Kidney (tissue), 14 donors: Measurements from ENCODE around the gene COL5A3. TPM values are rescaled to one million over a fixed set of nuclear protein-coding genes. Genes with fewer than 3 reads are reported as not detected.

Experiments used
- DNase-seq, 5 donors: peaks; one replicate each; pipeline ENCODE4 v3.0.0-alpha.2; 2013 to 2020
- FAIRE-seq: peaks from 2 replicates; lab custom pipeline; 2012; peaks lifted over from hg19 to GRCh38; lab: Jason Lieb, UNC
- H3K27ac ChIP-seq, 2 donors: one replicate each; pipeline ENCODE4 v1.7.0; 2013; ENCODE audit warnings: low read depth in 2 of 2, low read length in 2 of 2, inconsistent platforms in 1 of 2
- H3K27me3 ChIP-seq: one replicate; pipeline ENCODE4 v1.7.1; 2013; ENCODE audit warnings: low read length, inconsistent platforms; ENCODE audit not compliant: control insufficient read depth, insufficient read depth
- H3K36me3 ChIP-seq, 3 donors: one replicate each; pipeline versions ENCODE4 v1.7.0 to v1.7.1; 2013; ENCODE audit warnings: low read length in 3 of 3, control low read depth in 1 of 3, inconsistent platforms in 1 of 3; ENCODE audit not compliant: insufficient read depth in 3 of 3, control insufficient read depth in 2 of 3
- H3K4me1 ChIP-seq, 3 donors: one replicate each; pipeline versions ENCODE4 v1.7.0 to v1.7.1; 2013; ENCODE audit warnings: low read length in 3 of 3, inconsistent platforms in 1 of 3, low read depth in 1 of 3; ENCODE audit not compliant: control insufficient read depth in 2 of 3, insufficient read depth in 2 of 3
- H3K4me3 ChIP-seq, 3 donors: one replicate each; pipeline versions ENCODE4 v1.7.0 to v1.8.1; 2013; ENCODE audit warnings: low read length in 3 of 3, control low read depth in 1 of 3, inconsistent platforms in 1 of 3
- H3K9ac ChIP-seq, 3 donors: one replicate each; pipeline versions ENCODE4 v1.7.0 to v1.7.1; 2013; ENCODE audit warnings: low read length in 3 of 3, control low read depth in 1 of 3, inconsistent platforms in 1 of 3
- H3K9me3 ChIP-seq, 3 donors: one replicate each; pipeline versions ENCODE4 v1.7.0 to v1.7.1; 2013; ENCODE audit warnings: low read length in 3 of 3, control low read depth in 1 of 3, inconsistent platforms in 1 of 3; ENCODE audit not compliant: control insufficient read depth in 2 of 3, insufficient read depth in 1 of 3
- intact Hi-C: fragments of 100-400 bp; cut with DNase I; formaldehyde crosslinking; loops from one replicate; pipeline ENCODE4 v1.11.1; 2022
- polyA plus RNA-seq: library from polyadenylated mRNA; stranded (reverse); fragments of 350-450 nt; fragmentation: Illumina TruSeq; extraction: RNeasy Lipid Tissue Mini Kit (QIAGEN cat#74804); gene quantifications from one replicate; pipeline ENCODE4 v1.2.3, GENCODE V29; 2014; ENCODE audit warnings: low read depth, low replicate concordance; ENCODE audit not compliant: insufficient read depth
- total RNA-seq: library from RNA; stranded (reverse); fragmentation: NEBNext Ultra II Directional; extraction: Animal tissue kit (Norgen Biotek cat#: 25700); gene quantifications from one replicate; pipeline ENCODE4 v1.2.1, GENCODE V29; 2021
- TF ChIP-seq, protein P1 (sequence below): IDR thresholded peaks from 3 replicates; pipeline ENCODE4 v1.5.1; 2012; ENCODE audit warnings: mild to moderate bottlenecking, moderate library complexity, borderline replicate concordance; ENCODE audit not compliant: insufficient read depth; ENCODE audit errors: extremely low read depth
- donor health status: control.
- donor health status: control.
- donor health status: control.
- donor health status: control.
- donor health status: control.
- donor health status: DM: yes; HTN: yes; CAD: no.
- donor health status: Normal renal cell carcinoma (clear cell type).

COL5A3 gene
- total and polyA plus RNA-seq, 2 donors from 2014 or later = 0.97 to 5.1 TPM

DNA sequence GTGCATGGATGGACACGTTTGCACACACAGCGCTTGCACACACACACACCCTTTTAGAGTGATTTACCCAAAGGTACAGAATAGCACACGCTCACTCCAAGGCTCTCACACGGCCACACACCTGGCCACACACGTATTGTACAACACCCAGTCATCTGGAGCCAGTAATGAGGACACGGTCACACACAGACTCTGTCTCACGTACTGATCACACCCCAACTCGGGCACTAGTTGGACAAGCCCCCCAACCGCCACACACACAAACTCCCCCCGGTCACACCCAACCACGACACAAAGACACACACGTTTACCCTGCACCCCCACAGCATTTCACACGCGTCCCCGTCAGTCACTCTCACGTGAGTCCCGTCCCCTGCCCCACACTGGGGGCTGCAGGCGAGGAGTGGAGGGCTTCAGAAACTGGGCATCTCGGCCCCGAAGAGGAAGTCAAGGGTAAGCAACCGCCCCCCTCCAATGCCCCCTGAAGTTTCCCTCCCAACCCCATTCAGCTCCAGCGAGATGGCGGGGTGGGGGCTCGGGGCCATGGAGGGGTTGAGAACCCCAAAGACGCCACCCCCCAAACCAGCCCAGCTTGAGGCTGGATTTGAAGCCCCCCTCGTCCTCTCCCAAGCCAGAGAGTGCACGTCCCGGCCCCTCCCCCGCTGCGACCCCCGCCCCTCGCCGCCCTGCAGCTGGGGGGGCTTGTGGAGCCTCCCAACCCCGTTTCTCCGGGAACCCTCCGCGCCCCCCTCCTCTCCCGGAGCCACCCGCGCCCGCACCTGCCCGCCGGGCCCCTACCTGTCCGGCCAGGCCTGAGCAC, 74.6 kb downstream of the COL5A3 start:
- Histone ChIP-seq H3K27me3 (no peaks in the 10 kb centered on the region), H3K9me3 (no peaks in the 10 kb centered on the region), H3K4me1 (peaks cover 0 to 2% (median 0%) of the 10 kb centered on the region in 3 donors), H3K36me3 (no peaks in the 10 kb centered on the region), H3K9ac (no peak overlapping the region), H3K27ac (no peak overlapping the region), H3K4me3 (peak overlapping the region in 1 of 3 donors; percentile 55)
- FAIRE-seq (no peak), DNase-seq (peak; percentile 21 to 77 (median 29))
- intact Hi-C loops = loop anchor here (10.0 kb wide), 1 partner anchor 99 kb away; no protein-coding TSS in a partner anchor
- TF ChIP-seq, protein P1, sequence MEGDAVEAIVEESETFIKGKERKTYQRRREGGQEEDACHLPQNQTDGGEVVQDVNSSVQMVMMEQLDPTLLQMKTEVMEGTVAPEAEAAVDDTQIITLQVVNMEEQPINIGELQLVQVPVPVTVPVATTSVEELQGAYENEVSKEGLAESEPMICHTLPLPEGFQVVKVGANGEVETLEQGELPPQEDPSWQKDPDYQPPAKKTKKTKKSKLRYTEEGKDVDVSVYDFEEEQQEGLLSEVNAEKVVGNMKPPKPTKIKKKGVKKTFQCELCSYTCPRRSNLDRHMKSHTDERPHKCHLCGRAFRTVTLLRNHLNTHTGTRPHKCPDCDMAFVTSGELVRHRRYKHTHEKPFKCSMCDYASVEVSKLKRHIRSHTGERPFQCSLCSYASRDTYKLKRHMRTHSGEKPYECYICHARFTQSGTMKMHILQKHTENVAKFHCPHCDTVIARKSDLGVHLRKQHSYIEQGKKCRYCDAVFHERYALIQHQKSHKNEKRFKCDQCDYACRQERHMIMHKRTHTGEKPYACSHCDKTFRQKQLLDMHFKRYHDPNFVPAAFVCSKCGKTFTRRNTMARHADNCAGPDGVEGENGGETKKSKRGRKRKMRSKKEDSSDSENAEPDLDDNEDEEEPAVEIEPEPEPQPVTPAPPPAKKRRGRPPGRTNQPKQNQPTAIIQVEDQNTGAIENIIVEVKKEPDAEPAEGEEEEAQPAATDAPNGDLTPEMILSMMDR = no peak

DNA sequence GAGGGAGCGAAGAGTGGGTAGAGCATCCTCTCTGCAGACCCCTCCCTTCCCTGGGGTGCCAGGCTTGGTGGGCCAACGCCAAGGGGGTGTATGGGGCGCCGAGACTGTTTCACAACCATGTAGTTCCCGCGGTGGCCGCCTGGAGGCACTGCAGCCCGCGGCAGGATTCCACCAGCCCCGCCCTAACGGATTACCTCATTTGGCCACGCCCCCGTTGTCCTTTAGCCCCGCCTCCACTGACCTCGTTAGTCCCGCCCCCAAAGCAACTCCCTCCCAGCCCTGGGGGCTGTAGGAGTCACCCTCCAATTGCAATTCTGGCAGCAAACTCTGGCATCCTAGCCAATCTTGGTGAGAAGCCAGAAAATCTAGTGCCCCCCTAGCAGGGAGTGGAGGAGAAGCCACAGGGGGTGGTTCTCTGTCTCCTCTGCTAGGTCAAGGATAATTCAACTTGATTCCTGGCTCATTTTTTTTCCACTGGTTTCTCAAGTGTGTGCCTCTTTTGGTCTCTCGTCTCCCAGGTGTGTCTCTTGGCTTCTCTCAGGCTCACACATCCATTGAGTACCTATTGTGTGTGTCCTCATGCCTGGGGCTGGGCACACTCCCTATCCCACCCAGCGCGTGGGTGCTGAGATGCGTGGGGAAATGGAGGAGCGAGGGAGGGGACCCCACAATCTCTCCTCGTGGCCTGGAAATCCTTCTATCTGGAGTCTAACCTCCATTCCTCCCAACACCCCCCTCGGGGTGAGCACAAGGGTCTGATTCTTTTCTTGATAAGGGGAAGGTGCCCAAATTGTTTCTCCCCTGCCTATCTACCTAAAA, 76.0 kb downstream of the COL5A3 start:
- DNase-seq = peak; percentile 76 to 88 (median 82)

DNA sequence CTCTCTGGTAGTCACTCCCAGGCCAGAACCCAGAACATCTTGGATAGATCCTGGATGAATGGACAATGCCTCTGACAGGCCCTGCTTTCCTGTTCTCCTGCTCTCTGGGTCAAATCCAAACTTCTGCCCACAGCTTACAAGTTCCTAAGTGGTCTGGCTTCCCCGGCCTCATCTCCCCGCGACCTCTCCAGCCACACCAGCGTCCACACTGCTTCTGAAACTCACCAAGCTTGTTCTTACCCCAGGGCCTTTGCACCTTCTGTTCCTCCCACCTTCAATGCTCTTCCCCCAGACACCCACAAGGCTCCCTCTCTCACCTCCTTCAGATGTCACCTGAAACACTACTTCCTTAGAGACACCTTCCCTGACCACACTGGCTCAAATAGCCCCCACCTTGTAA, 77.5 kb downstream of the COL5A3 start:
- FAIRE-seq = no peak
- Histone ChIP-seq H3K36me3 (no peaks in the 10 kb centered on the region), H3K4me3 (no peak overlapping the region), H3K9ac (no peak overlapping the region), H3K27ac (no peak overlapping the region), H3K27me3 (no peaks in the 10 kb centered on the region), H3K9me3 (no peaks in the 10 kb centered on the region), H3K4me1 (peaks cover 0 to 2% (median 0%) of the 10 kb centered on the region in 3 donors)
- no peak for DNase-seq
- intact Hi-C loops = loop anchor here (10.0 kb wide), 1 partner anchor 102 kb away; no protein-coding TSS in a partner anchor
- TF ChIP-seq, protein P1 = no peak

More for the DNA sequence above, 76.0 kb downstream of the COL5A3 start:
- Histone ChIP-seq H3K36me3 (no peaks in the 10 kb centered on the region), H3K9ac (no peak overlapping the region), H3K9me3 (no peaks in the 10 kb centered on the region), H3K27ac (no peak overlapping the region), H3K27me3 (no peaks in the 10 kb centered on the region), H3K4me1 (peaks cover 0 to 2% (median 0%) of the 10 kb centered on the region in 3 donors), H3K4me3 (no peak overlapping the region)
- TF ChIP-seq, protein P1 = peak; percentile 44
- intact Hi-C loops = loop anchor here (10.0 kb wide), 1 partner anchor 100 kb away; no protein-coding TSS in a partner anchor
- FAIRE-seq = no peak
